ENCODE results near the gene TIGD6.

DNA sequence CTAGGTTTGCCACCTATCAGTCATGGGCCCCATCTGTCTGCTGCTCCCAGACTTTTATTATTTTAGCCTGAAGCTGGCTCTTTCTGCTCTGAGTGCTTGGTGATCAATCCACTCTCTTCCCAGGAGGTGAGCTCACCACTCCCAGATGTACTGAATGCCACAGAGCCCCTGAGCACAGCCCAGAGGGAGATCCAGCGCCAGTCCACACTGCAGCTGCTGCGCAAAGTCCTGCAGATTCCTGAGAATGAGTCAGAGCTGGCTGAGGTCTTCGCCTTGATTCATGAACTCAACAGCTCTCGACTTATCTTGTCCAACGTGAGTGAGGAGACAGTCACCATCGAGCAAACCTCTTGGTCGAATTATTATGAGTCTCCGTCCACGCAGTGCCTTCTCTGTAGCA is 36.1 kb upstream of the TIGD6 start:
- TF ChIP-seq POLR2A (IDR thresholded peaks at IDR 0.05), result no peak
- TF ChIP-seq, protein P1, sequence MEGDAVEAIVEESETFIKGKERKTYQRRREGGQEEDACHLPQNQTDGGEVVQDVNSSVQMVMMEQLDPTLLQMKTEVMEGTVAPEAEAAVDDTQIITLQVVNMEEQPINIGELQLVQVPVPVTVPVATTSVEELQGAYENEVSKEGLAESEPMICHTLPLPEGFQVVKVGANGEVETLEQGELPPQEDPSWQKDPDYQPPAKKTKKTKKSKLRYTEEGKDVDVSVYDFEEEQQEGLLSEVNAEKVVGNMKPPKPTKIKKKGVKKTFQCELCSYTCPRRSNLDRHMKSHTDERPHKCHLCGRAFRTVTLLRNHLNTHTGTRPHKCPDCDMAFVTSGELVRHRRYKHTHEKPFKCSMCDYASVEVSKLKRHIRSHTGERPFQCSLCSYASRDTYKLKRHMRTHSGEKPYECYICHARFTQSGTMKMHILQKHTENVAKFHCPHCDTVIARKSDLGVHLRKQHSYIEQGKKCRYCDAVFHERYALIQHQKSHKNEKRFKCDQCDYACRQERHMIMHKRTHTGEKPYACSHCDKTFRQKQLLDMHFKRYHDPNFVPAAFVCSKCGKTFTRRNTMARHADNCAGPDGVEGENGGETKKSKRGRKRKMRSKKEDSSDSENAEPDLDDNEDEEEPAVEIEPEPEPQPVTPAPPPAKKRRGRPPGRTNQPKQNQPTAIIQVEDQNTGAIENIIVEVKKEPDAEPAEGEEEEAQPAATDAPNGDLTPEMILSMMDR (IDR thresholded peaks at IDR 0.05), result no peak
